HEK293T (cell line): ENCODE measurements around the gene S100A13.

Source experiments
- ARNT ChIP-seq: fragments of 450-650 bp; IDR thresholded peaks from 2 replicates; pipeline ENCODE4 v1.6.1; 2017; ENCODE audit warnings: mild to moderate bottlenecking
- BHLHE40 ChIP-seq: fragments of 450-650 bp; IDR thresholded peaks from 2 replicates; pipeline ENCODE4 v1.6.1; 2016; ENCODE audit warnings: mild to moderate bottlenecking, moderate library complexity, borderline replicate concordance
- CTBP1 ChIP-seq: fragments of 450-650 bp; IDR thresholded peaks from 2 replicates; pipeline ENCODE4 v1.6.1; 2016; ENCODE audit warnings: borderline replicate concordance
- ELF4 ChIP-seq: fragments of 450-650 bp; IDR thresholded peaks from 2 replicates; pipeline ENCODE4 v1.6.1; 2017; ENCODE audit warnings: antibody characterized with exemption
- FOXA1 ChIP-seq: fragments of 450-650 bp; IDR thresholded peaks from 2 replicates; pipeline ENCODE4 v1.6.1; 2016; ENCODE audit warnings: mild to moderate bottlenecking
- FOXK2 ChIP-seq: fragments of 450-650 bp; IDR thresholded peaks from 2 replicates; pipeline ENCODE4 v1.6.1; 2016; ENCODE audit warnings: mild to moderate bottlenecking
- FOXM1 ChIP-seq: fragments of 450-650 bp; IDR thresholded peaks from 2 replicates; pipeline ENCODE4 v1.6.1; 2017; ENCODE audit warnings: mild to moderate bottlenecking, borderline replicate concordance
- NFRKB ChIP-seq: fragments of 450-650 bp; IDR thresholded peaks from 2 replicates; pipeline ENCODE4 v1.6.1; 2016; ENCODE audit warnings: mild to moderate bottlenecking, moderate library complexity
- SP1 ChIP-seq: fragments of 450-650 bp; IDR thresholded peaks from 2 replicates; pipeline ENCODE4 v1.6.1; 2017
- SUZ12 ChIP-seq: fragments of 450-650 bp; IDR thresholded peaks from 2 replicates; pipeline ENCODE4 v1.6.1; 2016; ENCODE audit warnings: mild to moderate bottlenecking
- TARDBP ChIP-seq: fragments of 450-650 bp; IDR thresholded peaks from 2 replicates; pipeline ENCODE4 v1.6.1; 2016
- ZNF384 ChIP-seq: fragments of 450-650 bp; IDR thresholded peaks from 2 replicates; pipeline ENCODE4 v1.6.1; 2016
- TF ChIP-seq, protein P1 (sequence below): fragments of 450-650 bp; IDR thresholded peaks from 2 replicates; pipeline ENCODE4 v1.6.1; 2016

DNA sequence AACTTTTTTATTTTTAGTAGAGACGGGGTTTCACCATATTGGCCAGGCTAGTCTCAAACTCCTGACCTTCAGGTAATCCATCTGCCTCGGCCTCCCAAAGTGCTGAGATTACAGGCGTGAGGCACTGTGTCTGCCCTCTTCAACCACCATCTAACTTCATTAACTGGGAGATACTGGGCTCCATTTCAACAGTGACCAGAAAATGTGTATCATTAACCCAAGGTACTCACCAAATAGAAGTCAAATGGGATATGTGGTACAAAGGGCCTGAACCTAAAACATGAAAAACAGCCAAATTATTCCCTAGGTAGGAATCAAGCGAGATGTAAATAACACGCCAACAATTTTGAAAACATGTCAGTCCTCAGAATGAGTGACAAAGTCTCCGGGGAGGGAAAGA is 42.3 kb upstream of the S100A13 start:
- TF ChIP-seq TARDBP, result no peak
- no peak for TF ChIP-seq ZNF384
- TF ChIP-seq, protein P1, sequence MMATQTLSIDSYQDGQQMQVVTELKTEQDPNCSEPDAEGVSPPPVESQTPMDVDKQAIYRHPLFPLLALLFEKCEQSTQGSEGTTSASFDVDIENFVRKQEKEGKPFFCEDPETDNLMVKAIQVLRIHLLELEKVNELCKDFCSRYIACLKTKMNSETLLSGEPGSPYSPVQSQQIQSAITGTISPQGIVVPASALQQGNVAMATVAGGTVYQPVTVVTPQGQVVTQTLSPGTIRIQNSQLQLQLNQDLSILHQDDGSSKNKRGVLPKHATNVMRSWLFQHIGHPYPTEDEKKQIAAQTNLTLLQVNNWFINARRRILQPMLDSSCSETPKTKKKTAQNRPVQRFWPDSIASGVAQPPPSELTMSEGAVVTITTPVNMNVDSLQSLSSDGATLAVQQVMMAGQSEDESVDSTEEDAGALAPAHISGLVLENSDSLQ, result no peak
- TF ChIP-seq SP1, result no peak
- TF ChIP-seq FOXK2, result no peak
- TF ChIP-seq BHLHE40, result no peak
- TF ChIP-seq NFRKB, result no peak
- TF ChIP-seq FOXA1, result no peak
- no peak for TF ChIP-seq ARNT
- TF ChIP-seq SUZ12, result no peak
- TF ChIP-seq CTBP1, result no peak
- TF ChIP-seq FOXM1, result no peak
- TF ChIP-seq ELF4, result no peak
